Activated CD4-positive, alpha-beta T cell treated with anti-CD3 and anti-CD28 coated beads, Interleukin-10, Interleukin-2, amounts not matched to agents 100 ng/mL and 50 ng/mL, durations not matched to agents 16 hours and 8 hours (primary cell): ENCODE data around the gene PPDPF.
"Not testable (repeated sequence)": the region's sequence is repeated elsewhere in the genome, so short reads cannot be mapped to it uniquely, and the experiment has no call there.

Experiments used
- DNase-seq: peaks from one replicate; pipeline ENCODE4 v3.0.0-alpha.2; 2020

The PPDPF gene

GRCh38 chr20:63553251-63553932, 32.8 kb downstream of the PPDPF start:
- DNase-seq, result peak; percentile 81

DNA sequence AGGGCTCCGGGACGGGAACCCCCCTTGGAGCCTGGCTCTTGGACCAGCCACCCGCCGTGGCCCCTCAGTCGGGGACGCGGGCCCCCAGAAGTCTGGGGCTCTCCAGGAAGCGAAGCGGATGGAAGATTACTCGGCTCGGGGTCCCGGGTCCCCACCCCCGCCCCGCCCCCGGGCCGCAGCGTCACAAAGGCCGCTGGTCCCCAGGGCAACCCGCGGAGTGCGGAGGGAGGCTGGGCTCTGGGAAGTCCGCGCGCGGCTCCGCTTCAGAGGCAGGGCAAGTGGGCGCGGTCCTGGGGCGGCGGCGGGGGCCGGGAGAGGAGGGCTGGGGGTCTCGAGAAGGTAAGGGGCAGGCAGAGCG, 33.3 kb downstream of the PPDPF start, which contains the start of gene FNDC11:
FNDC11 (plus strand) TSS at position 227 of the 358 bp plus-strand sequence. CDS start 1,505 bp downstream, outside the sequence.
- DNase-seq, result no peak

- DNase-seq, result no peak
Measured at GRCh38 chr20:63554361-63555278, 34.1 kb downstream of the PPDPF start.

GRCh38 chr20:63555661-63556381, 35.3 kb downstream of the PPDPF start:
- DNase-seq, result no peak

DNA sequence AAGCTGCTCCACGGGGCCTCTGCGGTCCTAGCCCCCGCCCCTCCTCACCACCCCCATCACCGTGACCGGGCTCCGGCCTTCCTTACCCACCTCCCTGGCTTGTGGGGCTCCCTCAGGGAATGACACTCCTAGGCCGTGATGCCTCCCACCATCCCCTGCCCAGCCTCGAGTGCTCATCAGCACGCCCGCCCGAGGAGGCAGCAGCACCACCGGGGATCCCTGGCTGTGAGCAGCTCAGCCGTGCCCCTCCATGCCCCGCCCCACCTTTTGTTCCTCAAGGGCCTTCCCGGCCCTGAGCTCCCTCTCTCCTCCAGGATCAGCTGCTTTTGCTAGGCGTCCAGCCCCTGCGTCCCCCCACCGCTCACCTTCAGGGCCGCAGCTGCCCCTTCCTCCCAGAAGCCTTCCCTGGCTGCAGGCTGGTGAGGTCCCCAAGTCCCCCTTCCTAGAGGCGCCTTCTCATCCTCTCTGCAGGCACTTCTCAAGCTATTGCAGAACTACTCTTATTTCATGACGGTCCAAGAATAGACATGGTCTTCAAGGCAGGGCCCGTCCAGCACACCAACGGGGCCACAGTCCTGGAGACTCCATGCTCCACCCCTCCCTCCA, 36.4 kb downstream of the PPDPF start:
- no peak for DNase-seq

GRCh38 chr20:63557481-63557891, 36.9 kb downstream of the PPDPF start:
- DNase-seq, result no peak

DNA sequence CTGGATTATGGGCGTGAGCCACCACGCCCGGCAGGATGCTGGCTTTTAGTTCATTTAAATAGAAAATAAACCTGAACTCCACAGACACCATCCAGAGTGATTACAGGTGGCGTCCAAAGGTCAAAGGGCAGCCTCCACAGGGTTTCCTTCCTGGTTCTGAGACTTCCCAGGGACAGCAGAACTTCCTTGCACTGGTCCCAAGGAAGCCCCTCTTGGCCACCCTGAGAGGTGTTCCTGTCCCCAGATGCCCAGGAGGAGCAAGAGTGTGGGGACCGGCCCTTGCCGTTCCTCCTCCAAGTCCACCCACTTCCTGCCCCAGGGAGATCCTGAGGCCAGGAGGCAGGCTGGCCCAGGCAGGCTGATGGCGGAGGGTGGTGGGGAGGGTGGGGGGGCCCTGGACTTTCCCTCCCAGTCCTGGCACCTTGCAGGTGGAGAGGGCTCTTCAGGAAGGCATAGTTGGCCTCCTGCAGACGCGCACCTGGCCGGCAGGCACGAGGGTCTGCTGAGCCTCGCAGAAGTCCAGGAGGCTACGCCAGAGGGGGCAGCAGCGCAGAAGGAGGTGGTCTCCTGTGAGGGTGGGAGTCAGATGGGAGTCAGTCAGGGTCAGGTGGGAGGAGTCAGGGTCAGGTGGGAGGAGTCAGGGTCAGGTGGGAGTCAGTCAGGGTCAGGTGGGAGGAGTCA, 38.4 kb downstream of the PPDPF start:
- no peak for DNase-seq

GRCh38 chr20:63559485-63560332, 39.1 kb downstream of the PPDPF start:
- DNase-seq, result not testable (repeated sequence)

DNA sequence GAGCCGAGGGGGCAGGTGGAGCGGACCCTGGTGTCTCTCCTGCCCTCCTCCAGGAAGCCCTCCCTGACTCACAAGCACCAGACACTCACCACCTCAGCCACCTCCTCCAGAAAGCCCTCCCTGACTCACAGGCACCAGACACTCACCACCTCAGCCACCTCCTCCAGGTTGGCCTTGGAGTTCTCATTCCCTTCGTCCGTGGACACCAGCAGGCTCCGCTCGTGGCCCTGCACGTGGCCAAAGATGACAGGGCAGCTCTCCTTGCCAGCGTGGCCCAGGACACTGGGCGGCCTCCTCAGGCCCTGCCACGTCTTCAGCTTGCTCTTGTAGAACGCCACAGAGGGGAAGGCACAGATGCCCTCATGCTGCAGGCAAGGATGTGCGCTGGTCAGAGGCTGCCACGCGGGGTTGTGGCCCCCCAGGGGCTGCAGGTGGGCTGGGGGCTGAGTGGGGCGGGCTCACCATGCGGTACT, 39.8 kb downstream of the PPDPF start:
- DNase-seq, result no peak

- DNase-seq, result no peak
Measured at GRCh38 chr20:63560856-63561609, 40.5 kb downstream of the PPDPF start.

DNA sequence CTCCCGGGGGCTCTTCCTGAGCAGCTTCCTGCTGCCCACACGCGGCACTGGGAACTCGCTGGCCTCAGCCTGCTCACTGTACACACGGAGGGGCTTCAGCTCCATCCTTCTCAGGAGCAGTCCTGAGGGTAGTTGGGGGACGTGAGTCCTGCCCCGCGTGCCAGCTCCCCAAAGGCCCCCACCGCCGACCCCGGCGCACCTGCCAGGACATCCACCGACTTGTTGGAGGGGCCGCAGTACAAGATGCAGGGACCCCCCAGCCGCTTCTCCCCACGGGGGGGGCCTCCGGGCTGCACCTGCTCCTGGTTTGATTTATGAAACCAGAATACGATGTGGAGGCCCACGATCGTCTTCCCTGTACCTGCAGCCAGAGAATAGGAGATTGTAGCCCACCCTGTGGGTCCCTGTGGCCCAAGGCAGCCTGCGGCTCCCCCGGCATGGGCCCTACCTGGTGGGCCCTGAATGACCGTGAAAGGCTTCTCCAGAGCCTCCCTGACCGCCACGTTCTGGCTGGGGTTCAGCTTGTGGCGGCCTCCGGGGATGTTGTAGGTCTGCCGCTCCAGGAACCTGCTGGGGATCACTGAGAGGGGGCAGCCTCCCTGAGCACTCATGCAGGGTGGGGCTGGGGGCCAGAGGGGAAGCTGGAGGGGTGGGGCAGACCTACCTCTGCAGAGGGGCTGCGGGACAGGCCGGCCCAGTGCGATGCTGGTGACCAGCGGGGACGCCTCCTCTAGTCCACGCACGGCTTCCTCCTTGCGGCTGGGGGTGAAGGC, 41.2 kb downstream of the PPDPF start:
- no peak for DNase-seq

- no peak for DNase-seq
Measured at GRCh38 chr20:63562461-63563224, 42.1 kb downstream of the PPDPF start.

DNA sequence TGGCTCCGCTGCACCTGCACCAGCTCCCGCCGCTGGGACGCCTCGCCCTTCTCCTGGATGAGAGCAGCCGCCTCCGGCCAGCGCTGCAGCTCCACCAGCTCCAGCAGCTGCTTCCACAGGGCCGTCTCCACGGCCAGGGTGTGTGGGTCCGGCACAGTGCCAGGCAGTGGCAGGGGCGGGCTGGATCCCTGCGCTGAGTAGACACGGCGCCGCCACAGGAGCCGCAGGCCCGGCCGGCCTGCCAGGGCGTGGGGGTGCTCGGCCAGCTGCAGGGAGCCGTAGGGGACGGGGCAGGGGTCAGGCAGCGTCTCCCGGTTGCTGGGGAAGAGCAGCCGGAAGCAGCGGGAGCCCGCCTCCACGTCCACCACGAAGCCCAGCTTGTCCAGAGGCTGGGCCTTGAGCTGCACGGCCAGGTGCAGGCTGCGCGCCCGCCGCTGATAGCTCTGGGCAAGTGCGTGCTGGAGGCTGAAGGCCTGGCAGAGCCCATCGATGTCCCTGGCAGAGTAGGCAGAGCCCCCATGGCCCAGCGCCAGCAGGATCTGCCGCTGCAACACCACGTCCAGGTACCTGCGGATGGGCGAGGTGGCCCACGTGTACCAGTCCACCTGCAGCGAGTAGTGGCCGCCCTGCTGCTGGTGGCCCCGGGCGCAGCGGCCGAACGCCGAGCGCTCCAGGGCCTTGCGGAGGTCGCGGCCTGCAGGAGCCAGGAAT, 42.8 kb downstream of the PPDPF start:
- no peak for DNase-seq

DNA sequence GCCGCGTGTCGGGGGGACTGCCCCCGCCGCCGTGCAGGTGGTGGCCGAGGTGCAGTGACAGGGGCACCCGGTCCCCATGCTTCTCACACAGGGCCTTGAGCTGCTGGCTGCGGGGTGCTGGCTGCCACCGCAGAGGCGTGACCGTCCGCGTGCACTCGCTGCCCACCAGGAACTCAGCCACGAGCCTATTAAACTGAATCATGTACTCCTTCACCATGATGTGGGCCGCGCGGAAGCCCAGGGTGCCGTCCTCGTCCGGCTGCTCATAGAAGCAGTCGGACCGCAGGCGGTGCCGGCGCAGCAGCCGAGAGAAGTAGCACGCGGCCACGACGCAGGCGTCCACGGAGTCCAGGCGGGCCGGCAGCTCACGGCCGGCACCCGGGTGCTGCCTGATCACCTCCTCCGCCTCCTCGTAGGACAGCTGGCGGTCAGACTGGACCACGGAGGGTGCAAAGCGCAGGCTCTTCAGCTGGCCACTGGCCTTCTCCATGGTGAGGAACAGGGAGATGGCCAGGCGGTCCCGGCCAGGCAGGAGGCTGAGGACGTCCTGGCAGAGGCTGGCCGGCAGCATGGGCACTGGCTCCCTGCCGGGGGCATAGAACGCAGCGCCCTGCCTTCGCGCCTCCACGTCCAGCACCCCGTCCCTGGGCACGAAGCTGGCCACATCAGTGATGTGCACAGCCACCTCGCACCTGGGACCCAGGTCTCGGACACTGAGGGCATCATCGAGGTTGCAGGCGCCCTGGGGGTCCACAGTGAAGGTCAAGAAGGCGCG, 43.7 kb downstream of the PPDPF start:
- DNase-seq, result no peak

DNA sequence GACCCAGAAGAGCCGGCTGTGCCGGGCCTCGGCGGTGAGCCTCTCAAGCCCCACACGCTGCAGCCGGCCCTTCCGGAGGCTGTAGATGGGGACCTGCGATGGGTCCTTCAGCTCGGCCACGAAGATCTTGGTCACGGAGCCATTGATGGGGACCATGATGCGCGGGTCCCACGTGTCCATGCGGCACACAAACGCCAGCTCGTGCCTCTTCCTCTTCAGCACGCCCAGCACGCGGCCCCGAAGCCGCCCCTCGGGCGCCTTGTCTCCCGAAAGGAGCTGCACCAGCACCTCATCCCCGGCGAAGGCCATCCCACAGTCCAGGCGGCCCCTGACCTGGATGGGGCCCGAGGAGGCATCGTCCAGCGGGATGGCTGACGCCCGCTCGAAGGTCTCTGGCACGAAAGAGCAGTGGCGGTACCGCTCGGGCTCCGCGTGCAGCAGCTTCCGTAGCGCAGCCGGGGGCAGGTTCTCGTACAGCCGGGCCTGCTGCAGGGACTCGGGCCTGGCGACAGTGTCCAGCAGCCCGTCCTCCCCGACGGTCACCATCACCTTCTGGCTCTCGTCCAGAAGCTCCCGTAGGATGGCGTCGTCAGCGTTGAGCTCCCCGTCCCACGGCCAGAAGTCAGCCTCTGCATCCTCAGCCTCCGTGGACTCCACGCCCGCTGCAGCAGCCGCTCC, 44.6 kb downstream of the PPDPF start:
- DNase-seq, result no peak

GRCh38 chr20:63565699-63566335, 45.3 kb downstream of the PPDPF start:
- no peak for DNase-seq
